ENCODE results near the gene CLRN2. TPM values are rescaled to one million over a fixed set of nuclear protein-coding genes. Genes with fewer than 3 reads are reported as not detected.

The CLRN2 gene
- total RNA-seq, 1 experiment from 2014 or later = not detected

- Histone ChIP-seq H3K4me3 (ENCODE audit: low read depth in 2 of 2, low read length in 2 of 2) (no peak overlapping the region), H3K36me3 (ENCODE audit: control insufficient read depth, insufficient read depth, low read length) (no peaks in the 10 kb centered on the region)
These were observed 44.2 kb downstream of the CLRN2 start for GRCh38 chr4:17558941-17559708.

GRCh38 chr4:17559709-17560048 is 44.7 kb downstream of the CLRN2 start:
- BruUV-seq (replicated peaks) = no TSS peak
- Histone ChIP-seq H3K9me3 (ENCODE audit: control insufficient read depth, insufficient read depth, low read depth, low read length) (no peaks in the 10 kb centered on the region), H3K27ac (ENCODE audit: low read length) (no peak overlapping the region), H3K4me1 (ENCODE audit: control insufficient read depth, insufficient read depth, low read length) (no peaks in the 10 kb centered on the region), H3K27me3 (ENCODE audit: control insufficient read depth, insufficient read depth, low read length) (no peaks in the 10 kb centered on the region), H3K36me3 (ENCODE audit: control insufficient read depth, insufficient read depth, low read length) (no peaks in the 10 kb centered on the region), H3K4me3 (ENCODE audit: low read depth in 2 of 2, low read length in 2 of 2) (no peak overlapping the region)
- ChIA-PET POLR2A (no interaction called here), CTCF (no interaction called here)
- in situ Hi-C loops (cut with HindIII; ENCODE audit: low pct_unique_long_range_greater_than_20kb, low sequenced_read_pairs) (no loop called here), intact Hi-C loops (cut with micrococcal nuclease; ENCODE audit: unreplicated experiment) (no loop called here)
- DNase-seq (ENCODE audit: low read depth, low spot score) (no peak), ATAC-seq (no peak)
- TF ChIP-seq REST (IDR thresholded peaks at IDR 0.05; ENCODE audit: insufficient read depth in 1 of 2, low read depth in 2 of 2, low read length in 1 of 2) = no peak
- TF ChIP-seq TCF7L2 (IDR thresholded peaks at IDR 0.05; ENCODE audit: low read depth, low read length) = no peak
- no peak for TF ChIP-seq CTCF (IDR thresholded peaks at IDR 0.05)
- no peak for TF ChIP-seq POLR2AphosphoS5 (IDR thresholded peaks at IDR 0.05; ENCODE audit: low read depth, low read length)
- no peak for TF ChIP-seq SIN3A (IDR thresholded peaks at IDR 0.05; ENCODE audit: borderline replicate concordance, insufficient read depth, low read depth, low read length)

More at GRCh38 chr4:17558941-17559708, 44.2 kb downstream of the CLRN2 start:
- BruUV-seq (replicated peaks) = no TSS peak
- Histone ChIP-seq H3K27ac (ENCODE audit: low read length) (no peak overlapping the region), H3K27me3 (ENCODE audit: control insufficient read depth, insufficient read depth, low read length) (no peaks in the 10 kb centered on the region), H3K9me3 (ENCODE audit: control insufficient read depth, insufficient read depth, low read depth, low read length) (no peaks in the 10 kb centered on the region), H3K4me1 (ENCODE audit: control insufficient read depth, insufficient read depth, low read length) (no peaks in the 10 kb centered on the region)
- TF ChIP-seq TCF7L2 (IDR thresholded peaks at IDR 0.05; ENCODE audit: low read depth, low read length) = no peak
- TF ChIP-seq REST (IDR thresholded peaks at IDR 0.05; ENCODE audit: insufficient read depth in 1 of 2, low read depth in 2 of 2, low read length in 1 of 2) = no peak
- no peak for TF ChIP-seq SIN3A (IDR thresholded peaks at IDR 0.05; ENCODE audit: borderline replicate concordance, insufficient read depth, low read depth, low read length)
- no peak for TF ChIP-seq POLR2AphosphoS5 (IDR thresholded peaks at IDR 0.05; ENCODE audit: low read depth, low read length)
- TF ChIP-seq CTCF (IDR thresholded peaks at IDR 0.05) = no peak
- ATAC-seq (no peak), DNase-seq (ENCODE audit: low read depth, low spot score) (no peak)
- POLR2A ChIA-PET = no interaction called here
- CTCF ChIA-PET = interaction anchor here (0.5 kb wide), 1 partner anchor 13 kb away, joined by 3 read pairs; no protein-coding TSS in a partner anchor
- intact Hi-C loops (cut with micrococcal nuclease; ENCODE audit: unreplicated experiment) (no loop called here), in situ Hi-C loops (cut with HindIII; ENCODE audit: low pct_unique_long_range_greater_than_20kb, low sequenced_read_pairs) (no loop called here)
